Activated CD8-positive, alpha-beta memory T cell treated with anti-CD3 and anti-CD28 coated beads for 1 hour (primary cell): ENCODE results near the gene TTC4.
"Not testable (repeated sequence)": the region's sequence is repeated elsewhere in the genome, so short reads cannot be mapped to it uniquely, and the experiment has no call there.

Experiments
- DNase-seq, 2 donors: peaks; one replicate each; pipeline ENCODE4 v3.0.0-alpha.2; 2020; ENCODE audit warnings: low read depth in 1 of 2; ENCODE audit errors: extremely low read depth in 1 of 2

The TTC4 gene

DNA sequence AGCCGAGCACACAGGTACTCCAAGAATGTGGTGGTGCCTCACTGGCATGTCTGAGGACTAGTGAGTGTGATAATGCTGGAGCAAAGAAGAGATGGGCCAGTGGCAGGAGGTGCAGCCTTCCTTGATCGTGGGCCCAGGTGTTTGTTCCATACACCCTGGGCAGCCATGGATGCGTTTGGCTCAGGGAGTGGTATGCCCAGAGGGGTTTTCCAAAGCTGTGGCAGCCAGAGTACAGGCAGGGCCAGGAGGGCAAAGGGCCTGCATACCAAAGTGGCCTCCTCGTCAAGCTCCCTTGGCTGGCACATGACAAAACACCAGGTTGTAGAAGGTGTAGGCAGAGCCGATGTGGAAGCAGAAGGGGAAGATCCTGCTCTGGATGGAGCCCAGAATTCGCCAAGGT lies 29.6 kb downstream of the TTC4 start:
- DNase-seq: no peak

DNA sequence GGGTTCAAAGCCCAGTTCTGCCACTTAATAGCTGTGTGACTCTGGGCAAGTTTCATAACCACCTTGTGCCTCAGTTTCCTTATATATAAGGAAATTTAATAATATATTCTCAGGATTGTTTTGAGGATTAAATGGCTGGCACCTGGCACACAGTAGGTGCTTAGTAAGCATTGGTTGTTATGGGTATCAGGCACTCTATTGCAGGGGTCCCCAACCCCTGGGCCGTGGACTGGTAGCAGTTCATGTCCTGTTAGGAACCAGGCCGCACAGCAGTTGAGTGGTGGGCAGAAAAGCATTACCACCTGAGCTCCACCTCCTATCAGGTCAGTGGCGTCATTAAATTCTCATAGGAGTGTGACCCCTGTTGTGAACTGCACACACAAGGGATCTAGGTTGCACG lies 30.2 kb downstream of the TTC4 start:
- no peak for DNase-seq

DNA sequence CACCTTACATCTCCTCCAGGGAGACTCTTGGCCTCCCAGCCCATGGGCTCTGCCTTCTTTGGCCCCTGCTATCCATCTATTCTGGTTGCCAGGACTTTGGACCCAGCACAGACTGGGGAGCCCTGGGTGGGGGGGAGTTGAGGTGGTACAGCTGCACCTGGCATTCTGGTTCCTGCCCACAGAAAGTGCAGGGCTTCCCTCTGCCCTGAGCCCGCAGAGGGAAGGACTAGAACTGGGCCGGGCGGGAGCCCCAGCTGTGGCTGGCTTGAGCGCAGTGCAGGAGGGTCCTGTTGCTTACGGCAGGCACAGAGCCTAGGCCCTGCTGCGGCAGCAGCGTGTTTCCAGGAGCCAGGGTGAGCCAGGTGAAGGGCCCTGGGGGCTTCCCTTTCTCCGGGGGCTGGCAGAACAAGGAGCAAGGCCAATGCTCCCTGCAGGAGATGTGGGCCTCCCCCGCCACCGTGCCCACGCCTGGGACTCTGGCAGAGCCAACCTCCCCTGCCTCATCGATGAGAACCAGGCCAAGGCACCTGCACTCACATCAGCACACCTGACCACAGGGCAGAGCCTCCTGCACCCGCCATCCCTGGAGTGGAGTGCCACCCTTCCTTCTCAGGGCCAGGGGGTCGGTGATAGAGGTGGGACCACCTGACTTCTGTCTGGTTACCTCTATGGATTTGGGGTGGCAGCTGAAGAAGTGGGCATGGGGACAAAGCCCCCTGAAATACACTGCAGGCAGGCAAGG lies 32.6 kb downstream of the TTC4 start:
- DNase-seq: no peak

DNA sequence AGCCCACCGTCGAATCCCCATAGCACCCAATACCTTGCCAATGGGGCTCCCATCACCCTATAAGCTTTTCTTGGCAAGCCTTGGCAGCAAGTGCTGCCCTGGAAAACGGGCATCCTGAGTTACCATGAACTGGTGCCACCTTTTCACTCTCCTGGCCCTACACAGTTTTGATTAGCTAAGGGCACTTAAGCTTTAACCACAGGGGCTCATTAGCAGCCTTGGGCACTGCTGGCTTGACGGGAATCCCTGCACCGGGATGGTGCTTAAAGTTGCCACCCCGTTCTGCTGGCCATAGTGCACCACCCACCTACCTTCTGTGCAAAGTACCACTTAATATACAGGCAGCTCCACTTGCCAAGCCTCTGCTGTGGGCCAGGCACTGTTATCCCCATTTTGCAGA lies 34.9 kb downstream of the TTC4 start:
- no peak for DNase-seq

DNA sequence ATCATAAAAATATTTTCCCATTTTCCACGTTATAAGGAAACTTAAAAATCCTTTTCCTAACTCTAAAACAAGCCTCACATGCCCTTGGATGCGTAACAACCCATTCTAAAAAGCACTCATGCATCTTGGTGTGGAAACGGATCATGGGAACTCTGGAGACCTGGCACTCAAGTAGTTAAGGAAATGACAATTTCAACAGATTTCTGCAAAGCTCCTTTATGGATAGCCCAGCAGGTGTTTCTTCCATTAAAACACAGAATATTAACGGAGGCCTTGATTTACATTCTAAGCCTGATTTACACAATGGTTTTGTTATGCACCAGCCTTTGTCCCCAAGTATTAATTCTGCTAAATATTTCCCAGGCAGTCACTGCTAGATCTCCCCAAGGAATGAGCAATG lies 35.8 kb downstream of the TTC4 start:
- no peak for DNase-seq

DNA sequence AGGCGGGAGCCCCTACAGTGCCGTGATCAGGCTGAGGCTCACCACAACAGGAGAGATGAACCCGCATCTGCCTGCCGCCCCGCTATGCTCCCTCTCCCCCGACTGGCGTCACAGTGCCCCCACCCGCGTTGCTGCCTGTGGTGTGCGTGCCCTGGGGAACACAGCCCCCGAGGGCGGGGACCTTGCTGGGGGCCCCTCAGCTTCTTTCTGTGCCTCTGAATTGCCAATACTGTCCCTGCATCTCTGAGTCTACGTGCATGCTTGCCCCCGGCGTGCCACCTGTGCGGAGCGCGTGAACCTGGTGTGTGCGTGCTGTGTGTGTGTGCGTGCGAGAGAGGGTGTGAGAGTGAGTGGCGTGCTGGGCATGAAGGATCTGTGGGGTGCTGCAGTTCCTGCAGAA lies 38.4 kb downstream of the TTC4 start:
- no peak for DNase-seq

DNA sequence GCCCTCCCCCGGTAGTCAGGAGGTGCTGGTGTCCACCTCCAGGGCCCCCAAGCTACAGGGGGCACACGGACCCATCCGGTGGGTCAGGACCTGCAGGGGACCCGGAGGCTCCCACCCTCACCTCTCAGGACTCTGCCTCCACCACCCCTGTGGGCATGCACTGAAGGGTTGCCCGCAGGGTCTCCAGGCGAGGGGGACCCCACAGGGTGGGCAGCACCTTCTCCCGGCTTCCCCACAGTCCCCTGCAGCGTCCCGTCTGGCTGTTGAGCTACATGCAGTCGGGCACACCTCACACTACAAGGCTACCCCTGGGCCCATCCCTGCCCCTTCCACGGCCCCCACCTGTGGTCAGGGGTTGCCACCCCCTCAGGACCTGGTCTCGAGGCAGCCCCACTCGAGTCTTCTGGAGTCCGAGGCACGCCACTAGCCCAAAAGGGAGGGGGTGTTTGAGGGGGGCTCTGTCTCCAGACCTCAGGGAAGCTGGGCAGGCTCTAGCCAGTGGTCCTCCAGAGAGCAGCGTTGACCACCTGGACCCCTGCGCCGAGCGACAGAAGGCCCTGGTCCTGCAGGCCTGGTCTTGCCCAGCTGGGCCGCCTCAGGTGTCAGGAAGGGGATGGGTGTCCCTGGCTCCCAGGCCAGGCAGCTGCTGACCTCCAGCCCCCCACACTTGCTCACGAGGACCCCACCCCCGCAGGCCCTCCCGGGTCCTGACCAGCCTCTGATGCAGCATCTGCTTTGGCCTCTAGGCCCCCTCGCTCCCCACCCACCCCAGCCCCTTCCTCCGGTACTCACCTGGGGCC lies 39.0 kb downstream of the TTC4 start:
- DNase-seq: no peak

DNA sequence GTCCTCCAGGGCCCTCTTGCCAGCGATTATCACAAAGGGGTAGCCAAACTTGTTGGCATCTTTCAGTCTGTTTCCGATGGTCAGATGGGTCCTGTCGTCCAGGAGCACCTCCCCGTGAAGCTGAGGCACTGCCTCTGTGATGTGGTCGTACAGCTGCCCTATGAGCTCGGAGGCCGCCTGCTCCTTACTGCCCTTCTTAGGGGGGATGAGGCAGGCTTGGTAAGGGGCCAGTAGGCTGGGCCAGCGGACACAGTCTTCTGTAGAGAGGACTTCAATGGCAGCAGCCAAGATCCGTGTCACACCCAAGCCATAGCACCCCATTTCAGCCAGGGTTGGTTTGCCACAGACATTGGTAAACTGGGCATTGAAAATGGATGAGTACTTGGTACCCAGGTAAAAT lies 42.2 kb downstream of the TTC4 start:
- DNase-seq: no peak

DNA sequence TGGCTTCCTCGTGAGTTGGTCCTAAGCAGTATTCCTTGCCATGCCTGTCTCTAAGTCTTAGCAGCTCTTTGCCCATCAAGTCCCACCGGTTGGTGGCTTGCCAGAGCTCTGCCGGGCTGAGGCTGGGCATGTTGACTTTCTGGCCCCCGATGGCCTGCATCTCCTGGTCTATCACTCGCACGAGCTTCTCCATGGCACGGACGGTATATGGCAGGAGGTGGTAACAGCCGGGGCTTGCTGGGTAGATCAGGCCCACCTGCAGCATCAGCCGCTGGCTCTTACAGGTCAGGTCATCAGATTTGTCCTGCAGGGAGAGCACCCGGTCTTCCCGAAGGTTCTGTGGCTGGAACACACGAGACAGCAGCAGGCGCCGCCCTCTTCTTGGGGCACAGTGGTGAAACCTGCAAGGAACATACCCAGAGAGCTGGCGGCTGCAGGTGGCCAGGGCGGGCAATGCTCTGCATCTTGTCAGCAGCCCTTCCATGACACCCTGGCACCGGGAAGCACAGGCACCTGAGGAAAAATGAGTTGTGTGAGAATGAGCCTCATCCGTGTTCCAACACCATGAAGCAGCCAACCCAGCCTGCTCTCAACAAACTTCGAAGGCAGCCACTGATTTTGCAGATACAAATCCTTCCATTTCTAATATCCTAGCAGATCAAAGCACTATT lies 43.2 kb downstream of the TTC4 start:
- DNase-seq: no peak

DNA sequence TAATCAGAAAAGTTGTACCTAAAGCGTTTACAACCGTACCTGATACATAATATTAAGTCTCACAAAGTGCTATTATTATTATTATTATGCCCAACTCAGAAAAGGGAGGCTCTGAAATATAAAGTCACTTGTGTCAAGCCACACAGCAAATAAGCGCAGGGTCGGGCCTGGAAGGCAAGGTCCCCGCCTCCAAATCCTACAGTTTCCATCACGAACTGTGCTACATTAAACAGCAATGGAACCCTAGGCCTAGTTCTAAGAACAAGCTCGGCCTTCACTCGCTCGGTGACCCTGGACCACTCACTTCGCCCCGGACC lies 48.1 kb downstream of the TTC4 start:
- DNase-seq: no peak

DNA sequence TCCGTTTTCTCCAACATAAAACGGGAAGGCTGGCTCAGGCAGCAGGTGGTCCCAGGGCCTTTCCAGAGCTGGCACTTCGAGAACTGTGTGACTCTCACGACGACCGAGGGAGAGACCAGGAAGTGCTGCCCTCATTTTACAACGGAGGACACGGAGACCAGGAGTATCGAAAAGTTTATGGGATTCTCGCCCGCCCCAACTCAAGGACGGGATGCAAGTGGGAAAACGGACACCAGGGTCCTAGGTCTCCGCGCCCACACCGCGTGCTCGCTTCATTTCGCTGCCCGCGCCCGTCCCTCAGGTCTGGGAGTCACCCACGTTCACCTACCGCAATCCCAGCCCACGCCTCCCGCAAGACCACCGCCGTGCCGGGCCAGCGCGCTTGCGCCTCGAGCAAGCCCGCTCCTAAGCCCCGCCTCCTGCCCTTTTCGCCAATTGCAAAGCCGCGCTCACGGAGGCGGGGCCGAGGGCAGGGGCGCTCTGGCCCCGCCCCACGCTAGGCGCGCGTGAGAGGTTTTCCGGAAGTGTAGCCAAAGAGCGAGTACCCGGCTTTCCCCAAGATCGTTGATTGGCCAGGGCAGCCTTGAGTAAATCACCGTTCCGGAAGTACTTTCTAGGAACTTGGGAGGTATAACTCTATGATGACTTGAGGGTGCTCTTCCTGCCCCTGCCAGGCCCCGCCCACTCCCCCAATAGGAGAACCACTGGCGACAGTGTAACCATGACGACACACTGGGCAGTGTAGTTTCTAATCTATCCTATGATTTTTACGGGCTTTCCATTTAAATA lies 48.7 kb downstream of the TTC4 start, which contains the start of gene PARS2:
PARS2 (minus strand) TSS at position 391 of the 789 bp plus-strand sequence. CDS start 5,362 bp downstream, outside the sequence.
- DNase-seq: peak; percentile 84 to 93

DNA sequence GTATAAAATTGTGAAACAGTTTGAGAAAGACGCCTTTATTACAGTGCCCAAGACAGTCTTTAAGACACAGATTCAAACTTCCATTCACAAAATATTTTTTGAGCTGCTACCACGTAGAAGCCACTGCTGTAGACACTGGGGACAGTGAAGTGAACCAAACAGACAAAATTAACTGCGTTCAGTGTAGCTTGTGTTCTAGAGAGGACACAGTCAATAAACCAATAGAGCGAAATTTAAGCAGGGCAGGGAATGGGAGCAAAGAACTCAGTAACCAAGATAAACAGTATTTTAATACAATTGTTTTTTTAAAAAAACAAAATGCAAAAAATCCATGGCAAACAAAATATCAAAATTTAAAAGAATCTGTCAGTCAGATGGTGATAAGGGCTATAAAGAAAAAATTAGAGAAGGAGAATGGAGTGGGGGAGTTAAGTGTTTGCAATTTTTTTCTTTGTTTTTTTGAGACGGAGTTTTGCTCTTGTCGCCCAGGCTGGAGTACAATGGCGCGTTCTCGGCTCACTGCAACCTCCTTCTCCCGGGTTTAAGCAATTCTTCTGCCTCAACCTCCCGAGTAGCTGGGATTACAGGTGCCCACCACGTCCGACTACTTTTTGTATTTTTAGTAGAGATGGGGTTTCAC lies 49.4 kb downstream of the TTC4 start:
- DNase-seq: no peak

DNA sequence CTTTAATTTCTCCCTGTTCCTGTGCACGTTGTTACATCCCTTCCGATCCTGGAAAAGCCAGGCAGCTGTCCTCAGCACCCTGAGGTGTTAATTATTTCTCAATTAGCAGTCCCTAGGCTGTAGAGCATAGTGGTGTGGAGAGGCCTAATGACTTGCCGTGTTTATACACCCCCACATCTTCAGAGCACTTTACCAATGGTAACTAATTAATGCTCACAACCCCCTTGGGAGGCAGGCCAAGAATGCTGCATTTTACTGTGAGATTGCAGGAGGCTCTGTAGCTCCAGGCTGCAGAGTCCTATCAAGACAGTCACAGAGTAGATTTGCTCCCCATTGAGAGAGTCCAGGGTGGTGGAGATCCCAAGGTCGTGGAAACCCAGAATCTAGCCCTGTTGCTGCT lies 51.1 kb downstream of the TTC4 start:
- no peak for DNase-seq

DNA sequence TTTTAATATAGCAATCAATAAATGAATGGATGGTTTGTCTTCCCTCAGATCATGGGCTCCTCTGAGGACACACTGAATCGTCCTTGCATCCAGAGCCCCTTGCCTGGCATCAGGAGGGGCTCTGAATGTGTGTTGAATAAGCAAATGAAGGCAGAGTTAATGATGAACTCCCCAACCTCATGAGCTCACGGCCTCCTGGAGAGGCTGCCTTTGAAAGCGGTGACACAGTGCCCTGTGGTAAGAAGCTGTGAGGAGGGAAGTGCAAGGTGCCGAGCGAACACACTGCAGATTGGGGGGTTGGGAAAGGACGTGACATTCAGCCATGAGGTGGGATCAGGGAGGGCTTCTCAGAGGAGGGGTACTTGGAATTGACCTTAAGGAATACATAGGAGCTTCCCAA lies 51.9 kb downstream of the TTC4 start:
- no peak for DNase-seq

DNA sequence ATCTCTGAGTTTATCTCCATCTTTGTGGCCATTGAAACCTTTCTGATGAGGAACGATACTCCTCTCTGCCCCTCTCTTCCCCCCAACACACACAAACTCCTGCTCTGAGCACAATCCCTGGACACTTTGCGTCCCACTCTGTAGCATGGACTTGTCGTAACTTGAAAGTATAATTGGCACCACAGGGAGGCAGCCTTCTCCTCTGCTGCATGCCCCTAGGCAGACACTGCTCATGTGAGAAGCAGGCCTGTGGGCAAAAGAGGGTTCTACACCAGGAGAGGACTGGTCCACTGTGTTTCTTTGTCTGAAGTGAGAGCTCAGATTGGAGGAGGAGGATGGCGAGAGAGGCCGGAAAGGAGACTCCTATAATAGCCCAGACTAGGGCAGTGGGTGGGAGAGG lies 52.4 kb downstream of the TTC4 start:
- no peak for DNase-seq

DNA sequence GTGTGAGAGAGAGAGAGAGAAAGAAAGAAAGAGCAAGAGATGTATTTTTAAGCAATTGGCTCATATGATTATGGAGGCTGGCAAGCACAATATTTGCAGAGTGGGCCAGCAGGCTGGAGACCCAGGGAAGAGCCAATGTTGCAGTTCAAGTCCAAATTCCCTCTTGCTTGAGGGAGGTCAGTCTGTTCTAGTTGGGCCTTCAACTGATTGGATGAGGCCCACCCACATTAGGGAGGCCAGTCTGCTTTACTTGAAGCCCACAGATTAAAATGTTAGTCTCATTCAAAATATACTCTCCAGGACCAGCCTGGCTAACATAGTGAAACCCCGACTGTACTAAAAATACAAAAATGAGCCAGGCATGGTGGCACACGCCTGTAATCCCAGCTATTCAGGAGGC lies 57.3 kb downstream of the TTC4 start:
- DNase-seq: no peak

DNA sequence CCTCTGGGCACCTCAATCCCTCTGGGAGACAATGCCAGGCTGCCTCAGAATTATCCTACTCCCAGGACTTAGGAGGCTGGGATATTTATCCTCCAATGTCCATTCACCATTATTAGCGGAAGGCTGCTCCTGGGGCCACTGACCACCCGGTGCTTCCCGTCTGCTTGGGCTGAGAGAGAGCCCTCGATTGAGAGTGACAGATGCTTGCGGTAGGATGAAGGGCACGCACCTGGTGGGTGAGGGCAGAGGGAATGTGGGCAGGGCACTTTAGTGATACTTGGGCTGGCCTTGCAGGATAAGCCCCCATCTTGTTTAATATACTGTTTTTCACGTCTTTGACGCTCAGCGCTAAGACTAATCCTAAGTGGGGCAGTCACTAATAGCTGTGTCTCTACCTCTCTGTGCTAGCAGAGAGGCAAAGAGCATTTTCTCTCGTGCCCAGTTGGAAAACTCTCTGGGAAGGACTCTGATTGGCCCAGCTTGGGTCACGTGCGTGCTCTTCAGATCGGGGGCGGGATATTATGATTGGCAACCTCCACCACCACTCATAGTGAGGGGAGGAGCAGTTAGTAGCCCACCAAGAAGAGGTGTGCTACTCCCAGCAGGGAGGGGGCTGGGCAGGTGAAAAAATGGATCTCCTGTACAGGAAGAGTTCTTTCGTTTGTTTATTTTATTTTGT lies 59.3 kb downstream of the TTC4 start:
- no peak for DNase-seq

DNA sequence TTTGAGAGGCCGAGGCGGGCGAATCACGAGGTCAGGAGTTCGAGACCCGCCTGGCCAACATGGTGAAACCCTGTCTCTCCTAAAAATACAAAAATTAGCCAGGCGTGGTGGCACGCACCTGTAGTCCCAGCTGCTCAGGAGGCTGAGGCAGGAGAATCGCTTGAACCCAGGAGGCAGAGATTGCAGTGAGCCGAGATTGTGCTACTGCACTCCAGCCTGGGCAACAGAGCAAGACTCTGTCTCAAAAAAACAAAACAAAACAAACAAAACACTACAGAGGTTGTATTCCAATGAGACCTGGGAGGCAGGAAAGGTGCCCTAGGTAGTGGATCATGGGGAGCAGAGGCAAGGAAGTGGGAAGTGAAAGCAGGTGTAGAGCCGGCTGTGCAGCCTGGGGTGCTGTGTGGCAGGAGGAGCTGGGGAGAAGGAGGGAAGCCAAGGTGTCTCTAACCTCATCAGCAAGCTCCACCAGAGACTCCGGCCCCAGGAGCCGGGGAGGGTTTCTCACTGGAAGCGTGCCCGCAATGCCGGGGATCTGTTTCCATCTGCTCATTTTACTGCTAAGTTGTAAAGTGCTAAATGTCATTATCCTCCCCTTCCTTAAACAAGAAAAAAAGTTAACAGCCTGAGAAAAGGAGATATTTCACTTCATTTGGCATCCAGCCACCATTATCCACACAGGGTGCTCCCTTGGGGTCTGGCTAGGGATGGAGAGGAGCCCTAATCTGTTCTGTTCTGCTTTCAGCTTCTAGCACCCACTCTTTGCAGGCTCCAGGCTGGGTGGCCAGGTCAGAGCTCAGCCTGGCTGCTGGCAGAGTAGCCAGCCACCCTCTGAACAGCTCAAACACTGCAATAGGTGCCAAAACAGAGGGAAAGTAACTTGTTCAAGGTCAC lies 60.4 kb downstream of the TTC4 start:
- DNase-seq: not testable (repeated sequence)

DNA sequence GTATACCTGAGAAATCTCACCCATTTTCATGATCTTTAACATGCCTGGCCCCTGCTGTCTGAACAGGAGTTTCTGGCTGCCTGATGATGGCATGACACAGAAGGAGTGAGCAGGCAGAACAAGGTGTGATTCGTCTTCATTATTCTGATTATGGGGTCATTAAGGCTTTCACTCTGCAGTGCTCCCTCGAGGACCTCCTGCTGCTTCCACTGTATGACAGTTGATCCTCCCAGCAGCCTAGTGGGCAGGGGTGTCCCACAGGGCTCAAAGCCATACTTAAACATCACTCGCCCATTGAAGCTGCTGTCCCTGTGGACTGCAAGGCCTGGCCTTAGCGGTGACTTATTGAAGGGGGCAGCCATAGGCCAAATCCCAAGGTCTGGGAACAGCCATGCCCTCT lies 61.4 kb downstream of the TTC4 start:
- no peak for DNase-seq
